K562 (cell line): ENCODE measurements around the gene IFNAR2. TPM values are rescaled to one million over a fixed set of nuclear protein-coding genes. Genes with fewer than 3 reads are reported as not detected.

Experiments used
- ERF ChIP-seq: fragments of 450-650 bp; formaldehyde crosslinking; IDR thresholded peaks from 2 replicates; pipeline ENCODE4 v1.4.0; 2020; ENCODE audit warnings: mild to moderate bottlenecking, mixed read lengths
- ESRRA ChIP-seq: fragments of 450-650 bp; IDR thresholded peaks from 2 replicates; pipeline ENCODE4 v1.6.1; 2014; ENCODE audit warnings: low read depth, mild to moderate bottlenecking, moderate library complexity, borderline replicate concordance
- FOXK1 ChIP-seq: sonication (generic); formaldehyde crosslinking; IDR thresholded peaks from 2 replicates; pipeline ENCODE4 v1.8.0; 2022; ENCODE audit warnings: missing genetic modification reagents, mild to moderate bottlenecking, borderline replicate concordance
- GTF2F1 ChIP-seq: IDR thresholded peaks from 2 replicates; pipeline ENCODE4 v1.6.1; 2011; ENCODE audit warnings: low read depth, low read length, improper control_type of control experiment
- MBD2 ChIP-seq: sonication (generic); IDR thresholded peaks from 2 replicates; pipeline ENCODE4 v1.6.1; 2016; ENCODE audit warnings: low read depth, borderline replicate concordance
- MTA2 ChIP-seq: fragments of 450-650 bp; IDR thresholded peaks from 2 replicates; pipeline ENCODE4 v1.6.1; 2016; ENCODE audit warnings: low read depth
- MTA3 ChIP-seq: fragments of 450-650 bp; formaldehyde crosslinking; IDR thresholded peaks from 2 replicates; pipeline ENCODE4 v1.6.1; 2017; ENCODE audit warnings: mild to moderate bottlenecking, borderline replicate concordance
- NFRKB ChIP-seq: fragments of 450-650 bp; IDR thresholded peaks from 2 replicates; pipeline ENCODE4 v1.6.1; 2016; ENCODE audit warnings: low read depth
- POLR3A ChIP-seq: IDR thresholded peaks from 2 replicates; pipeline ENCODE4 v1.6.1; 2011; ENCODE audit warnings: borderline replicate concordance, mild to moderate bottlenecking, moderate library complexity; ENCODE audit not compliant: insufficient read length, insufficient read depth; ENCODE audit errors: extremely low read depth
- POLR3G ChIP-seq: IDR thresholded peaks from 2 replicates; pipeline ENCODE4 v1.6.1; 2011; ENCODE audit not compliant: insufficient read length, insufficient replicate concordance; ENCODE audit errors: extremely low read depth
- POU5F1 ChIP-seq: fragments of 150-350 bp; IDR thresholded peaks from 2 replicates; pipeline ENCODE4 v1.6.1; 2014; ENCODE audit warnings: borderline replicate concordance, low read length, low read depth, mild to moderate bottlenecking; ENCODE audit not compliant: partially characterized antibody
- SPI1 ChIP-seq: IDR thresholded peaks from 2 replicates; pipeline ENCODE4 v1.6.1; 2011; ENCODE audit warnings: low read depth, low read length, control low read depth, borderline replicate concordance
- TAF7 ChIP-seq: fragments of 450-650 bp; IDR thresholded peaks from 2 replicates; pipeline ENCODE4 v1.6.1; 2016; ENCODE audit warnings: missing genetic modification characterization, missing compliant biosample characterization
- TAF9B ChIP-seq: fragments of 450-650 bp; IDR thresholded peaks from 2 replicates; pipeline ENCODE4 v1.6.1; 2018; ENCODE audit warnings: mild to moderate bottlenecking; ENCODE audit not compliant: partially characterized antibody
- ZKSCAN1 ChIP-seq: fragments of 150-350 bp; IDR thresholded peaks from 2 replicates; pipeline ENCODE4 v1.6.1; 2016; ENCODE audit warnings: low read depth, low read length
- ZNF232 ChIP-seq: sonication (generic); formaldehyde crosslinking; IDR thresholded peaks from 2 replicates; pipeline ENCODE4 v1.8.0; 2022; ENCODE audit warnings: mild to moderate bottlenecking, missing genetic modification reagents
- ZNF445 ChIP-seq: fragments of 250-450 bp; sonication (Bioruptor Pico); IDR thresholded peaks from 2 replicates; pipeline ENCODE4 v1.4.0; 2020; ENCODE audit warnings: low read depth, mild to moderate bottlenecking, moderate library complexity
- polyA plus RNA-seq, 8 experiments: library from polyadenylated mRNA; depleted of rRNA in 4 of 8; stranded (reverse) in 5 of 8; unstranded in 3 of 8; fragments of >200 nt; fragmentation: Nextera tagmentation in 2 of 8; fragmentation: Illumina TruSeq in 1 of 8; extraction: Ambion mirVana in 2 of 8; extraction: Trizol in 1 of 8; gene quantifications; 2 replicates each; pipeline versions ENCODE4 v1.2.1 to v1.2.3, GENCODE V29; 2011 to 2014; ENCODE audit warnings: inconsistent platforms in 1 of 8, missing spikeins in 1 of 8
- total RNA-seq, 7 experiments: library from RNA; depleted of rRNA in 6 of 7; stranded (reverse); fragments of >200 nt in 6 of 7; fragmentation: Illumina TruSeq in 2 of 7; extraction: Trizol in 2 of 7; gene quantifications; 2 replicates each; pipeline versions ENCODE4 v1.2.1 to v1.2.3, GENCODE V29; 2011 to 2021; ENCODE audit warnings: low replicate concordance in 1 of 7
- TF ChIP-seq, protein P1 (sequence below): sonication (generic); formaldehyde crosslinking; IDR thresholded peaks from 2 replicates; pipeline ENCODE4 v1.8.0; 2022; ENCODE audit warnings: mild to moderate bottlenecking, missing genetic modification reagents
- TF ChIP-seq, protein P2 (sequence below): sonication (generic); formaldehyde crosslinking; IDR thresholded peaks from 2 replicates; pipeline ENCODE4 v1.4.0; 2020; ENCODE audit warnings: mild to moderate bottlenecking, missing genetic modification reagents
- TF ChIP-seq, protein P3 (sequence below): fragments of 250-450 bp; sonication (Bioruptor Pico); IDR thresholded peaks from 2 replicates; pipeline ENCODE4 v1.9.0; 2021; ENCODE audit warnings: mild to moderate bottlenecking
- TF ChIP-seq, protein P4 (sequence below): sonication (generic); formaldehyde crosslinking; IDR thresholded peaks from 2 replicates; pipeline ENCODE4 v1.8.1; 2022; ENCODE audit warnings: missing genetic modification reagents

Gene IFNAR2
- total and polyA plus RNA-seq, 9 of the 15 experiments (the other 6 are each of a cell fraction or from before 2014, with no cell fraction given), result 1.7 to 48.3 (median 8.4) TPM

GRCh38 chr21:33212159-33212851 is 17.4 kb upstream of the IFNAR2 start (continued):
- TF ChIP-seq, protein P1, sequence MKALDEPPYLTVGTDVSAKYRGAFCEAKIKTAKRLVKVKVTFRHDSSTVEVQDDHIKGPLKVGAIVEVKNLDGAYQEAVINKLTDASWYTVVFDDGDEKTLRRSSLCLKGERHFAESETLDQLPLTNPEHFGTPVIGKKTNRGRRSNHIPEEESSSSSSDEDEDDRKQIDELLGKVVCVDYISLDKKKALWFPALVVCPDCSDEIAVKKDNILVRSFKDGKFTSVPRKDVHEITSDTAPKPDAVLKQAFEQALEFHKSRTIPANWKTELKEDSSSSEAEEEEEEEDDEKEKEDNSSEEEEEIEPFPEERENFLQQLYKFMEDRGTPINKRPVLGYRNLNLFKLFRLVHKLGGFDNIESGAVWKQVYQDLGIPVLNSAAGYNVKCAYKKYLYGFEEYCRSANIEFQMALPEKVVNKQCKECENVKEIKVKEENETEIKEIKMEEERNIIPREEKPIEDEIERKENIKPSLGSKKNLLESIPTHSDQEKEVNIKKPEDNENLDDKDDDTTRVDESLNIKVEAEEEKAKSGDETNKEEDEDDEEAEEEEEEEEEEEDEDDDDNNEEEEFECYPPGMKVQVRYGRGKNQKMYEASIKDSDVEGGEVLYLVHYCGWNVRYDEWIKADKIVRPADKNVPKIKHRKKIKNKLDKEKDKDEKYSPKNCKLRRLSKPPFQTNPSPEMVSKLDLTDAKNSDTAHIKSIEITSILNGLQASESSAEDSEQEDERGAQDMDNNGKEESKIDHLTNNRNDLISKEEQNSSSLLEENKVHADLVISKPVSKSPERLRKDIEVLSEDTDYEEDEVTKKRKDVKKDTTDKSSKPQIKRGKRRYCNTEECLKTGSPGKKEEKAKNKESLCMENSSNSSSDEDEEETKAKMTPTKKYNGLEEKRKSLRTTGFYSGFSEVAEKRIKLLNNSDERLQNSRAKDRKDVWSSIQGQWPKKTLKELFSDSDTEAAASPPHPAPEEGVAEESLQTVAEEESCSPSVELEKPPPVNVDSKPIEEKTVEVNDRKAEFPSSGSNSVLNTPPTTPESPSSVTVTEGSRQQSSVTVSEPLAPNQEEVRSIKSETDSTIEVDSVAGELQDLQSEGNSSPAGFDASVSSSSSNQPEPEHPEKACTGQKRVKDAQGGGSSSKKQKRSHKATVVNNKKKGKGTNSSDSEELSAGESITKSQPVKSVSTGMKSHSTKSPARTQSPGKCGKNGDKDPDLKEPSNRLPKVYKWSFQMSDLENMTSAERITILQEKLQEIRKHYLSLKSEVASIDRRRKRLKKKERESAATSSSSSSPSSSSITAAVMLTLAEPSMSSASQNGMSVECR (CRISPR knock-in tag), result no peak
- TF ChIP-seq ZNF232 (CRISPR knock-in tag) (no peak), ZKSCAN1 (no peak), TAF9B (no peak), FOXK1 (CRISPR knock-in tag) (no peak), SPI1 (peak; percentile 94), MTA3 (no peak; the same call in 1 of the 2 replicates), MBD2 (no peak), TAF7 (no peak), NFRKB (0 out of 2 replicates have a peak, but pooled peaks have one; percentile 26), GTF2F1 (no peak), POLR3A (no peak), POLR3G (no peak), ZNF445 (CRISPR knock-in tag) (peak; percentile 19; the same call in 1 of the 2 replicates), POU5F1 (no peak), MTA2 (peak; percentile 20; the same call in 1 of the 2 replicates), ESRRA (peak; percentile 93), ERF (CRISPR knock-in tag) (no peak)
- TF ChIP-seq, protein P2, sequence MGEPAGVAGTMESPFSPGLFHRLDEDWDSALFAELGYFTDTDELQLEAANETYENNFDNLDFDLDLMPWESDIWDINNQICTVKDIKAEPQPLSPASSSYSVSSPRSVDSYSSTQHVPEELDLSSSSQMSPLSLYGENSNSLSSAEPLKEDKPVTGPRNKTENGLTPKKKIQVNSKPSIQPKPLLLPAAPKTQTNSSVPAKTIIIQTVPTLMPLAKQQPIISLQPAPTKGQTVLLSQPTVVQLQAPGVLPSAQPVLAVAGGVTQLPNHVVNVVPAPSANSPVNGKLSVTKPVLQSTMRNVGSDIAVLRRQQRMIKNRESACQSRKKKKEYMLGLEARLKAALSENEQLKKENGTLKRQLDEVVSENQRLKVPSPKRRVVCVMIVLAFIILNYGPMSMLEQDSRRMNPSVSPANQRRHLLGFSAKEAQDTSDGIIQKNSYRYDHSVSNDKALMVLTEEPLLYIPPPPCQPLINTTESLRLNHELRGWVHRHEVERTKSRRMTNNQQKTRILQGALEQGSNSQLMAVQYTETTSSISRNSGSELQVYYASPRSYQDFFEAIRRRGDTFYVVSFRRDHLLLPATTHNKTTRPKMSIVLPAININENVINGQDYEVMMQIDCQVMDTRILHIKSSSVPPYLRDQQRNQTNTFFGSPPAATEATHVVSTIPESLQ (CRISPR knock-in tag), result no peak
- TF ChIP-seq, protein P3, sequence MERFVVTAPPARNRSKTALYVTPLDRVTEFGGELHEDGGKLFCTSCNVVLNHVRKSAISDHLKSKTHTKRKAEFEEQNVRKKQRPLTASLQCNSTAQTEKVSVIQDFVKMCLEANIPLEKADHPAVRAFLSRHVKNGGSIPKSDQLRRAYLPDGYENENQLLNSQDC, result no peak
- TF ChIP-seq, protein P4, sequence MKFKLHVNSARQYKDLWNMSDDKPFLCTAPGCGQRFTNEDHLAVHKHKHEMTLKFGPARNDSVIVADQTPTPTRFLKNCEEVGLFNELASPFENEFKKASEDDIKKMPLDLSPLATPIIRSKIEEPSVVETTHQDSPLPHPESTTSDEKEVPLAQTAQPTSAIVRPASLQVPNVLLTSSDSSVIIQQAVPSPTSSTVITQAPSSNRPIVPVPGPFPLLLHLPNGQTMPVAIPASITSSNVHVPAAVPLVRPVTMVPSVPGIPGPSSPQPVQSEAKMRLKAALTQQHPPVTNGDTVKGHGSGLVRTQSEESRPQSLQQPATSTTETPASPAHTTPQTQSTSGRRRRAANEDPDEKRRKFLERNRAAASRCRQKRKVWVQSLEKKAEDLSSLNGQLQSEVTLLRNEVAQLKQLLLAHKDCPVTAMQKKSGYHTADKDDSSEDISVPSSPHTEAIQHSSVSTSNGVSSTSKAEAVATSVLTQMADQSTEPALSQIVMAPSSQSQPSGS (CRISPR knock-in tag), result no peak
